ENCODE data around the gene IGFL3. TPM values are rescaled to one million over a fixed set of nuclear protein-coding genes. Genes with fewer than 3 reads are reported as not detected.

IGFL3 gene
- total RNA-seq, 4 donors from 2014 or later, result not detected

- Histone ChIP-seq H3K27me3 (no peaks in the 10 kb centered on the region), H3K9me3 (peaks cover 0 to 19% (median 0%) of the 10 kb centered on the region in 4 donors), H3K4me1 (no peaks in the 10 kb centered on the region), H3K4me3 (no peak overlapping the region), H3K27ac (no peak overlapping the region), H3K36me3 (peaks cover 0 to 4% (median 0%) of the 10 kb centered on the region in 3 donors)
- DNase-seq (ENCODE audit: low spot score in 2 of 2), result no peak
- TF ChIP-seq POLR2A (IDR thresholded peaks at IDR 0.05), result no peak
- TF ChIP-seq CTCF (IDR thresholded peaks at IDR 0.05), result no peak
- no peak for TF ChIP-seq EP300 (IDR thresholded peaks at IDR 0.05)
- WGBS, 2 donors, result 60 to 69% methylated on average over 4 of the region's 4 CpGs
These were observed 35.1 kb upstream of the IGFL3 start for GRCh38 chr19:46159418-46160232.

DNA sequence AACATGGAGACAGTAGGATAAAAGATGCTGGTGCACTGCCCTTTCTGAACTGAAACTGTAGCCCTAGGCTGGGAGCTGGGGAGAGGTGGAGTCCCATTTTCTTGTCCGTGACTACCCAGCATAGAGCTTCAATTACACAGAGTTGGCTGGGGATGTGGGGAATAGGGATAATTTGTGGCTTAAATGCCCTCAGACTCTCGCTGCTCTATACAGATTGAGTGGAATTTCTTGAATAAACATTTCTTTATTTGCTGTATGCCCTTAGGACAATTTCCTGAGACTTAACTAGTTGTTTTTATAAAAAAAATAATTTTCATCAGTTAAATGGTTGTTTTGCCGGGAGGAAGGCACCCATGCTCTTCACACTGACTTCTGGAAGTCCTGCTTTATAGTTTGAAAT, 30.7 kb upstream of the IGFL3 start:
- 48 to 55% methylated on average over 3 of the region's 3 CpGs for WGBS, 2 donors
- Histone ChIP-seq H3K27me3 (no peaks in the 10 kb centered on the region), H3K4me3 (no peak overlapping the region), H3K36me3 (no peaks in the 10 kb centered on the region), H3K4me1 (no peaks in the 10 kb centered on the region), H3K9me3 (no peaks in the 10 kb centered on the region), H3K27ac (no peak overlapping the region)
- no peak for DNase-seq (ENCODE audit: low spot score in 2 of 2)
- TF ChIP-seq CTCF (IDR thresholded peaks at IDR 0.05), result no peak
- no peak for TF ChIP-seq EP300 (IDR thresholded peaks at IDR 0.05)
- TF ChIP-seq POLR2A (IDR thresholded peaks at IDR 0.05), result no peak

DNA sequence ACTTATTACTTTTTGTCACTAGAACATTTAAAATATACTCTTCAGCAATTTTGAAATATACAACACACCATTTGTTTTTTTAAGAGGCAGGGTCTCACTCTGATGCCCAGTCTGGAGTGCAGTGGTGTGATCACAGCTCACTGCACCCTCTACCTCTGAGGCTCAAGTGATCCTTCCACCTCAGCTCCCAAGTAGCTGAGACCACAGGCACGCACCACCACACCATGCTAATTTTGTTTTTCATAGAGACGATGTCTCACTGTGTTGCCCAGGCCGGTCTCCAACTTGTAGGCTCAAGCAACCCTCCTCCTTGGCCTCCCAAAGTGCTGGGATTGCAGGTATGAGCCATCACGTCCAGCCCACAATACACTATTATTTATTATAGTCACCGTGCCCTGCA, 26.1 kb upstream of the IGFL3 start:
- Histone ChIP-seq H3K36me3 (no peaks in the 10 kb centered on the region), H3K27me3 (no peaks in the 10 kb centered on the region), H3K27ac (no peak overlapping the region), H3K4me1 (no peaks in the 10 kb centered on the region), H3K4me3 (no peak overlapping the region), H3K9me3 (no peaks in the 10 kb centered on the region)
- TF ChIP-seq CTCF (IDR thresholded peaks at IDR 0.05) (no peak), EP300 (IDR thresholded peaks at IDR 0.05) (no peak), POLR2A (IDR thresholded peaks at IDR 0.05) (no peak)
- whole genome bisulfite sequencing, 2 donors, result 83 to 91% methylated on average over 5 of the region's 5 CpGs
- DNase-seq (ENCODE audit: low spot score in 2 of 2), result no peak

- TF ChIP-seq CTCF (IDR thresholded peaks at IDR 0.05) (no peak), EP300 (IDR thresholded peaks at IDR 0.05) (no peak), POLR2A (IDR thresholded peaks at IDR 0.05) (no peak)
- no peaks in the 10 kb centered on the region for H3K36me3 ChIP-seq
- H3K4me3 ChIP-seq, result no peak within 1 kb of the TSS
- no peak for DNase-seq (ENCODE audit: low spot score in 2 of 2)
- no peaks in the 10 kb centered on the region for H3K4me1 ChIP-seq
- H3K9me3 ChIP-seq, result peaks cover 0 to 6% (median 0%) of the 10 kb centered on the region in 4 donors
- H3K27me3 ChIP-seq, result no peaks in the 10 kb centered on the region
- no peak within 1 kb of the TSS for H3K27ac ChIP-seq
- WGBS, 2 donors, result 79 to 83% methylated on average over 6 of the region's 6 CpGs
These were observed 23.4 kb upstream of the IGFL3 start, which contains the start of gene IGFL2 for GRCh38 chr19:46147791-46148288. IGFL2 (plus strand) TSS chr19:46148238; CDS start chr19:46148279, 41 bp downstream.

DNA sequence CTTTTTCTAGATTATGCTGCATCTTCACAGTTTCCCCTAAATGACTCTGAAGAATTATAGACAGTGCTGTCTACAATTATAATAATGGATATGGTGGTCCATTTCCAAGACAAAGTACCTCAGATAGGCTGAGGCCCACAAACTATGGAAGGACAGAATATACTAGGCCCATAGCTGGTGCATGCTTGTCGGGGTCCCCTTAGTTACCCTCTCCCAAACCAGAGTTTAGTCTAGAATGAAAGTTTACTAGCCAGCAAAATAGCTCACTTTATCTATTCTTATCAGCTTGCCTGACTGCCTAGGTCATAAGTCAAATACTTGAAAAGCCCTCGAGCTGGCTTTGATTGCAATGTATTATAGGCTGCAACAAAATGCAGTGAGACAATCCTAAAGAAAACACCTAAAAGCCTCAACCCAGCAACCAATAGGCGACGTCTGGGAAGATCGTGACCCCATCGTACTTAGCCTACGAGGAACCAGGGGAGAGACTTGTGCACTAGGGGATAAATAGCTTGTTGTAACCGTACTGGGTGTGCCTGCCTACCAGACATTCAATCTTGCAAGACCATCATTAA, 22.8 kb upstream of the IGFL3 start:
- WGBS, 2 donors, result 66 to 67% methylated on average over 8 of the region's 8 CpGs
- no peak for DNase-seq (ENCODE audit: low spot score in 2 of 2)

More for the DNA sequence above, 22.8 kb upstream of the IGFL3 start:
- Histone ChIP-seq H3K9me3 (peaks cover 0 to 6% (median 0%) of the 10 kb centered on the region in 4 donors), H3K27me3 (no peaks in the 10 kb centered on the region), H3K27ac (no peak overlapping the region), H3K4me1 (no peaks in the 10 kb centered on the region), H3K4me3 (no peak overlapping the region), H3K36me3 (no peaks in the 10 kb centered on the region)
- no peak for TF ChIP-seq CTCF (IDR thresholded peaks at IDR 0.05)
- no peak for TF ChIP-seq POLR2A (IDR thresholded peaks at IDR 0.05)
- no peak for TF ChIP-seq EP300 (IDR thresholded peaks at IDR 0.05)
